ENCODE results near the gene SLC6A8.

Gene SLC6A8

DNA sequence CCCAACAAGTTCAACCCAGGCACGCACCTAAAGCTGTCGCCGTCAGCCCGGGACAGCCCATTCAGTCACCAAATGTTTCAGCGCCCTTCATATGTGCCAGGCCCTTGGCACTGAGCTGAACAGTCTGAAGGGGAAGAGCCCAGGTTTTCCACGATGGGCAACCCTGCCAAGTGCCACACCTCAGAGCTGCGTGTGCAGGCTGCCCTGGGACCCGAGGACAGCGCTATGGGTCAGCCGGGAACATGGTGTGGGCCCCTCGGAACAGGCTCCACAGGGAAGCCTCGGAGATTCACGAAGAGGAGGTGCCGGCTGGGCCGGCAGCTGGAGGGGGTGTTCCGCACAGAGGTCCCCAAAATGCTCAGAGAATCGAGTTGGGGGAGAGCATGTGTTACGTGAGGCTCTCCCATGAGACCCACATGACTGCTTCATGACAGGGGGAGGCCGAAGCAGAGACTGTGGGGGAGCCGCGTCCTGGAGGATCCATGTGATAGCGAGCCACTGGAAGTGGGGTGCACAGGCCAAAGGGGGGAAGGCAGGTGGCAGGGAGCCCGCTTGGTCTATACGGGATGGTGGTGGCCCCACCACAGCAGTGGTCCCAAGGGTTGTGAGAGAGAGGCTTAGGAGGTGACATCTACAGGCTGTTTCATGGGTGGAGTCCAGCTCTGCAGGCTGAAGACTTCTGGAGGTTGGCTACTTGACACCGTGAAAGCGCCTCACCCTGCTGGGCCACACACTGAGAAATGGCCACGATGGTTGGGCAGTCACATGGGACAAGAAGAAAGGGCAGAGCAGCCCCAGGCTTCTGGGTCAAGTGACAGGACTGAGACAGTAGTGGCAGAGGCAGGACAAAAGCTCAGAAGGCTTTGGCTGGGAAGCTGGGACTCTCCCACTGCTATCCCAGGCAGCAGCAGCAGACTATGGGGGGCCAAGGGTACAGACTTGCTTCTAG lies 22.3 kb downstream of the SLC6A8 start:
- H3K4me3 ChIP-seq (ENCODE audit: low read length), result no peak overlapping the region
- H3K27ac ChIP-seq (ENCODE audit: low read length), result no peak overlapping the region
- H3K9ac ChIP-seq (ENCODE audit: low read depth, low read length), result no peak overlapping the region
- peaks cover 32% of the 10 kb centered on the region for H3K36me3 ChIP-seq (ENCODE audit: insufficient read depth, low read depth, low read length)
- no peaks in the 10 kb centered on the region for H3K27me3 ChIP-seq (ENCODE audit: insufficient read depth, low read length)
- no peaks in the 10 kb centered on the region for H3K9me3 ChIP-seq (ENCODE audit: insufficient read depth, low read depth, low read length)
- H3K4me1 ChIP-seq (ENCODE audit: insufficient read depth, low read length), result no peaks in the 10 kb centered on the region

DNA sequence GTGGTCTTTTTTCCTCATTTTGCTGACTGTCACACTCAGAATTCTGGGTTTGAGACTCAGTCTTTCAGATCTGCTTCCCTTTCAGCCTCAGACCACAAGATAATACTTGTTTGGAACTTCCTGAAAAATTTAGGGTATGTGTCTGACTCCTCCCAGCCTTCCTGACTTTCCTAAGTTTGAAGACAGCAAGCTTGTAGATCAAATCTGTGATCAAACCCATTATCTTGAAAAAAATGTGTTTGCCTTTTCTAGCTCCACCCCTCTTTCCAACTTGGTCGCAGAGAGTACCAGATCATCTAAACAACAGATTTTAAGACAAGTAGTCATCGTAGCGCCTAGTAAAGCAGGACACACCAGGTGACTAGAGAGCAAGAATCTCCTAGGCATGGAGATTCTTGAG lies 26.5 kb downstream of the SLC6A8 start:
- H3K4me3 ChIP-seq (ENCODE audit: low read length), result no peak overlapping the region
- no peak overlapping the region for H3K27ac ChIP-seq (ENCODE audit: low read length)
- no peaks in the 10 kb centered on the region for H3K4me1 ChIP-seq (ENCODE audit: insufficient read depth, low read length)
- no peaks in the 10 kb centered on the region for H3K27me3 ChIP-seq (ENCODE audit: insufficient read depth, low read length)
- no peak overlapping the region for H3K9ac ChIP-seq (ENCODE audit: low read depth, low read length)
- H3K9me3 ChIP-seq (ENCODE audit: insufficient read depth, low read depth, low read length), result no peaks in the 10 kb centered on the region
- H3K36me3 ChIP-seq (ENCODE audit: insufficient read depth, low read depth, low read length), result peaks cover 56% of the 10 kb centered on the region

- no peak overlapping the region for H3K4me3 ChIP-seq (ENCODE audit: low read length)
- H3K36me3 ChIP-seq (ENCODE audit: insufficient read depth, low read depth, low read length), result peaks cover 74% of the 10 kb centered on the region
- no peak overlapping the region for H3K9ac ChIP-seq (ENCODE audit: low read depth, low read length)
- no peaks in the 10 kb centered on the region for H3K4me1 ChIP-seq (ENCODE audit: insufficient read depth, low read length)
- no peaks in the 10 kb centered on the region for H3K9me3 ChIP-seq (ENCODE audit: insufficient read depth, low read depth, low read length)
- H3K27me3 ChIP-seq (ENCODE audit: insufficient read depth, low read length), result no peaks in the 10 kb centered on the region
- no peak overlapping the region for H3K27ac ChIP-seq (ENCODE audit: low read length)
Measured at GRCh38 chrX:153717445-153717844, 29.7 kb downstream of the SLC6A8 start.

DNA sequence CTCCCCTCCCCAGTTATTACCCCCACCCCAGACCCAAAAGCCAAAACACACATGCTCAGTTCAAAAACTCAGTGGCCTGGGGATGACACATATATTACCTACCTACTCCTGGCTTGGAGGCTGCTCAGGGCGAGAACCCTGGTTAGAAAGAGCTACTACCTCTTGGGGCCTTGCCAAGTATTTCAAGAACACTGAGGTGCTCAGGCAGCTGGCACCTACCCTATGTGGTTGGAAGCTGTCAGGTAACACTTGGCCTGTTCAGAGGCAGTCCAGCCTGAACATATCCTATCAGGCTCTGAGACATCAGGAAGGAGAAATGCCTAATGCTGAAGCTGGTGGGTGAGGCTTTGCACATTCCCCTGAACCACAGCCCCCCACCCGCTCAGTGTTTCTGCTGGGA lies 31.5 kb downstream of the SLC6A8 start:
- peaks cover 64% of the 10 kb centered on the region for H3K36me3 ChIP-seq (ENCODE audit: insufficient read depth, low read depth, low read length)
- H3K27ac ChIP-seq (ENCODE audit: low read length), result no peak overlapping the region
- H3K9me3 ChIP-seq (ENCODE audit: insufficient read depth, low read depth, low read length), result no peaks in the 10 kb centered on the region
- H3K9ac ChIP-seq (ENCODE audit: low read depth, low read length), result no peak overlapping the region
- no peaks in the 10 kb centered on the region for H3K4me1 ChIP-seq (ENCODE audit: insufficient read depth, low read length)
- H3K27me3 ChIP-seq (ENCODE audit: insufficient read depth, low read length), result no peaks in the 10 kb centered on the region
- no peak overlapping the region for H3K4me3 ChIP-seq (ENCODE audit: low read length)

GRCh38 chrX:153719701-153720100 lies 32.0 kb downstream of the SLC6A8 start:
- no peak overlapping the region for H3K4me3 ChIP-seq (ENCODE audit: low read length)
- H3K36me3 ChIP-seq (ENCODE audit: insufficient read depth, low read depth, low read length), result peaks cover 60% of the 10 kb centered on the region
- H3K9ac ChIP-seq (ENCODE audit: low read depth, low read length), result no peak overlapping the region
- no peaks in the 10 kb centered on the region for H3K4me1 ChIP-seq (ENCODE audit: insufficient read depth, low read length)
- no peaks in the 10 kb centered on the region for H3K27me3 ChIP-seq (ENCODE audit: insufficient read depth, low read length)
- H3K9me3 ChIP-seq (ENCODE audit: insufficient read depth, low read depth, low read length), result no peaks in the 10 kb centered on the region
- H3K27ac ChIP-seq (ENCODE audit: low read length), result no peak overlapping the region

DNA sequence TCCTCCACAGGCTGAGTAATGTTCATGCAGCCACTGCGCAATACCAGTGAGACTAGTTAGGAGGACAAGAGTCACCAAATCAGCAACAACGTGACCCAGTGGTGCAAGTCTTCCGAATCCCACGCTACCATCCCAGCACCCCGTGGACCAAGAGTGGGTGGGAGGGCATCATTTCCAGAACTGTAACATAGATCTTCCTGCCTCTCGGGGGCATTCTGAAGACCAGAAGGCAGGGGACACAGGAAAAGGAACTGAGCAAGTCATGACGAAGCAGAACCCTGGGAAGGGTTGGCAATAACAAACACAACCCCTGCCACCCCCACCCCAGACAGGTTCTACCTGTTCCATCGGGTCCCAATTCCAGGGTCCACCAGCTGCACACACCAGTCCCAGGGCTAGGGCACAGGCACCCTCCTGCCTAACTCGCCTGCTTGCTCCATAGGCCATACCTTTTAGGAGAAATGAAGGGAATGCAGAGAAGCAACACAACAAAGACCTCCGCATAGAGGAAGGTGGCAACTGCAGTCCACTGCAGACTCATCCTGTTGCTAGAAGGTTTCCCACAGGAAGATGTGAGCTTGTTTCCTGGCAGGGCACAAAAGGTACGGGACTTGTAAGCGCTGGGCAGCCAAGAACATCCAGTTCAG lies 35.1 kb downstream of the SLC6A8 start:
- H3K27ac ChIP-seq (ENCODE audit: low read length), result no peak overlapping the region
- peaks cover 9% of the 10 kb centered on the region; the same call in 1 of the 2 replicates for H3K4me1 ChIP-seq (ENCODE audit: insufficient read depth, low read length)
- no peaks in the 10 kb centered on the region for H3K27me3 ChIP-seq (ENCODE audit: insufficient read depth, low read length)
- H3K4me3 ChIP-seq (ENCODE audit: low read length), result peak overlapping the region; percentile 73
- H3K9ac ChIP-seq (ENCODE audit: low read depth, low read length), result peak overlapping the region; percentile 77
- H3K9me3 ChIP-seq (ENCODE audit: insufficient read depth, low read depth, low read length), result no peaks in the 10 kb centered on the region
- peaks cover 39% of the 10 kb centered on the region for H3K36me3 ChIP-seq (ENCODE audit: insufficient read depth, low read depth, low read length)

DNA sequence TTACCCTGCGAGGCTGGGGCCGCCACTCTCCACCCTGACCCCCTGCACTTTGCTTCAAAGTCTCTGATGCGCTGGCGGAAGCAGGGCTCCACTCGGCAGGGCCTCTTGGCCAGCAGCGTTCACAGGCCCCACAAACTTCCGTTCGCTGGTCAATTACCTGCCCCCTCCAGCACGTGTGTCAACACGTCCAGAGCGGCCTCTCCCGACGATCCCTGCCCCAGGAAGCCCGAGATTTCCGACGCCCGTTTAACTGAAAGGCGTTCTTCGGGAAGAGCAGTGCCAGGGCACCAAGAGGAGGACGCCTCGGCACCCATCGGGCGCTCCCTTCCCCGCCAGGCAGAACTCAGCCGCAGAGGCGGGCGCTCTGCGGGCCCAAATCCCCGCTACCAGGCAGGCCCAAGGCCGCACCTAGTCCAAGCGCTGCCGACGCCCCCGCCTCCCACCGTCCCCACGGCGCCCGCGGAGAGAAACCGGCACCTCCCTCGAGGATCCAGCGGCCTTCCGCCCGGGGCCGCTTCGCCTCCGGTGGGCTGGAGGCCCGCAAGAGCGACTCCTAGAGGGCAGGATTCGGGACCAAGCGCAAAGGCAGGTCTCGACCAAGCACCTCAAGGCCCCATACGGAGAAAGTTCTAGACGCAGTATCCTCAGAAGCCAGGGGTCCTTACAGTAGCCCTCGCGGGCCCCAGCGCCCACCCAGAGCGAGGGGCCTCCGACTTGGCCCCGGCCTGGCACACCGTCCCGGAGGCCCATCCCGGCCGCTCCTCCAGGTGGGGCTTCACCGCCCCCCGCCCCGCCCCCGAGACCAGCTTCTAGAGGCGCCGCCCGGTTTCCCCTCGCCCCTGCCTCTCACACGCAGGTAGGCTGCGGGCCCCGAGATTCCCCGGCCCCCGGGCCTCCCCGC lies 35.9 kb downstream of the SLC6A8 start:
- Histone ChIP-seq H3K27ac (ENCODE audit: low read length) (no peak overlapping the region), H3K27me3 (ENCODE audit: insufficient read depth, low read length) (no peaks in the 10 kb centered on the region), H3K4me3 (ENCODE audit: low read length) (peak overlapping the region; percentile 73), H3K9ac (ENCODE audit: low read depth, low read length) (peak overlapping the region; percentile 77), H3K9me3 (ENCODE audit: insufficient read depth, low read depth, low read length) (no peaks in the 10 kb centered on the region), H3K36me3 (ENCODE audit: insufficient read depth, low read depth, low read length) (peaks cover 34% of the 10 kb centered on the region), H3K4me1 (ENCODE audit: insufficient read depth, low read length) (peaks cover 9% of the 10 kb centered on the region; the same call in 1 of the 2 replicates)

DNA sequence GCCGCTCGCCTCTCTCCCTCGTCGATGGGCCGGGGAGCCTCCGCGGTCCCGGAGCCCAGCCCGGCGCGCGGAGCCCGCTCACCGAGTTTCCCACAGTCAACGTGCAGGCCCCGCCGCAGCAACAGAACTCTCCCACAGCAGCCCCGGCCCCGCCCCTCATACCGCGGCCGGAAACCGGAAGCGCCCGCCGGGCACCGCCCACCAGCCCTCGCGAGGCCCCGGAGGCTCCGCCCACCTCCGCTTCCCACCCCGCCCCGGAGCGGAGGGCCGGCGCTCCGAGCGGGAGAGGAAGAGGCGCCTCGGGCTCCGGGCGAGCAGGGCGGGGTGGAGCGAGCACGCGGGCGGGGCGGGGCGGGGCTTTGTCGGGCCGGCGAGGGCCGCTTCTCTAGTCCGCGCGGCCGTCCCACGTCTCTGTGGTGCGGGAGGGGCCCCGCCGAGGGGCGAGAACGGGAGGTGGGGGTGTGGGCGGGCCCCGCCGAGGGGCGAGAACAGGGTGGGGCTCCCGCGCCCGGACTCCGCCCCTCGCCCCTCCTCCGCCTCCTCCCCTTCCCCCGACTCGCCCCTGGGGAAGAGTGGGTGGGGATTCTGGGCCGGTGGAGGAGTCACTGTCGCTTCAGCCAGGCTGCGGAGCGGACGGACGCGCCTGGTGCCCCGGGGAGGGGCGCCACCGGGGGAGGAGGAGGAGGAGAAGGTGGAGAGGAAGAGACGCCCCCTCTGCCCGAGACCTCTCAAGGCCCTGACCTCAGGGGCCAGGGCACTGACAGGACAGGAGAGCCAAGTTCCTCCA lies 36.7 kb downstream of the SLC6A8 start, which contains the start of the genes ABCD1 and BCAP31:
Gene ABCD1 (plus strand): TSS at position 605 of the 787 bp plus-strand sequence. CDS start 411 bp downstream, outside the sequence.
Gene BCAP31 (minus strand): TSS at position 136 of the 787 bp plus-strand sequence. CDS start 1,143 bp downstream, outside the sequence.
- Histone ChIP-seq H3K27me3 (ENCODE audit: insufficient read depth, low read length) (no peaks in the 10 kb centered on the region), H3K27ac (ENCODE audit: low read length) (no peak within 1 kb of the TSS), H3K4me1 (ENCODE audit: insufficient read depth, low read length) (peaks cover 9% of the 10 kb centered on the region; the same call in 1 of the 2 replicates)

DNA sequence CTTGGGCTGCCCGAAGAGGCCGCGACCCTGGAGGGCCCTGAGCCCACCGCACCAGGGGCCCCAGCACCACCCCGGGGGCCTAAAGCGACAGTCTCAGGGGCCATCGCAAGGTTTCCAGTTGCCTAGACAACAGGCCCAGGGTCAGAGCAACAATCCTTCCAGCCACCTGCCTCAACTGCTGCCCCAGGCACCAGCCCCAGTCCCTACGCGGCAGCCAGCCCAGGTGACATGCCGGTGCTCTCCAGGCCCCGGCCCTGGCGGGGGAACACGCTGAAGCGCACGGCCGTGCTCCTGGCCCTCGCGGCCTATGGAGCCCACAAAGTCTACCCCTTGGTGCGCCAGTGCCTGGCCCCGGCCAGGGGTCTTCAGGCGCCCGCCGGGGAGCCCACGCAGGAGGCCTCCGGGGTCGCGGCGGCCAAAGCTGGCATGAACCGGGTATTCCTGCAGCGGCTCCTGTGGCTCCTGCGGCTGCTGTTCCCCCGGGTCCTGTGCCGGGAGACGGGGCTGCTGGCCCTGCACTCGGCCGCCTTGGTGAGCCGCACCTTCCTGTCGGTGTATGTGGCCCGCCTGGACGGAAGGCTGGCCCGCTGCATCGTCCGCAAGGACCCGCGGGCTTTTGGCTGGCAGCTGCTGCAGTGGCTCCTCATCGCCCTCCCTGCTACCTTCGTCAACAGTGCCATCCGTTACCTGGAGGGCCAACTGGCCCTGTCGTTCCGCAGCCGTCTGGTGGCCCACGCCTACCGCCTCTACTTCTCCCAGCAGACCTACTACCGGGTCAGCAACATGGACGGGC lies 37.5 kb downstream of the SLC6A8 start:
- Histone ChIP-seq H3K36me3 (ENCODE audit: insufficient read depth, low read depth, low read length) (peaks cover 18% of the 10 kb centered on the region), H3K9me3 (ENCODE audit: insufficient read depth, low read depth, low read length) (no peaks in the 10 kb centered on the region), H3K27me3 (ENCODE audit: insufficient read depth, low read length) (no peaks in the 10 kb centered on the region), H3K4me3 (ENCODE audit: low read length) (peak overlapping the region; percentile 50; the same call in 1 of the 2 replicates), H3K4me1 (ENCODE audit: insufficient read depth, low read length) (peaks cover 9% of the 10 kb centered on the region; the same call in 1 of the 2 replicates), H3K9ac (ENCODE audit: low read depth, low read length) (no peak overlapping the region), H3K27ac (ENCODE audit: low read length) (no peak overlapping the region)

More for the DNA sequence above, 36.7 kb downstream of the SLC6A8 start, which contains the start of the genes ABCD1 and BCAP31:
- H3K9ac ChIP-seq (ENCODE audit: low read depth, low read length), result peak within 1 kb of the TSS; percentile 77
- H3K9me3 ChIP-seq (ENCODE audit: insufficient read depth, low read depth, low read length), result no peaks in the 10 kb centered on the region
- H3K4me3 ChIP-seq (ENCODE audit: low read length), result peak within 1 kb of the TSS; percentile 73
- peaks cover 25% of the 10 kb centered on the region for H3K36me3 ChIP-seq (ENCODE audit: insufficient read depth, low read depth, low read length)

GRCh38 chrX:153725832-153726285 lies 38.1 kb downstream of the SLC6A8 start:
- no peak overlapping the region for H3K4me3 ChIP-seq (ENCODE audit: low read length)
- no peaks in the 10 kb centered on the region for H3K9me3 ChIP-seq (ENCODE audit: insufficient read depth, low read depth, low read length)
- H3K27ac ChIP-seq (ENCODE audit: low read length), result no peak overlapping the region
- H3K9ac ChIP-seq (ENCODE audit: low read depth, low read length), result no peak overlapping the region
- peaks cover 9% of the 10 kb centered on the region; the same call in 1 of the 2 replicates for H3K4me1 ChIP-seq (ENCODE audit: insufficient read depth, low read length)
- H3K27me3 ChIP-seq (ENCODE audit: insufficient read depth, low read length), result no peaks in the 10 kb centered on the region
- peaks cover 13% of the 10 kb centered on the region for H3K36me3 ChIP-seq (ENCODE audit: insufficient read depth, low read depth, low read length)
